ENCODE results near the gene EYA2. TPM values are rescaled to one million over a fixed set of nuclear protein-coding genes. Genes with fewer than 3 reads are reported as not detected.
A peak's percentile ranks its signal among the peaks of the same experiment; 100 is the strongest.

Gene EYA2
- total RNA-seq, 1 donor from 2014 or later: 94.1 TPM

GRCh38 chr20:46992640-46993035, 98.0 kb downstream of the EYA2 start:
- peaks cover 11% of the 10 kb centered on the region for H3K9me3 Mint-ChIP-seq (ENCODE audit: unreplicated experiment)
- H3K27me3 Mint-ChIP-seq (ENCODE audit: unreplicated experiment): peaks cover 5% of the 10 kb centered on the region
- DNase-seq: no peak
- no peak overlapping the region for H3K27ac Mint-ChIP-seq (ENCODE audit: unreplicated experiment)
- H3K36me3 Mint-ChIP-seq (ENCODE audit: unreplicated experiment): peaks cover 21% of the 10 kb centered on the region
- H3K4me1 Mint-ChIP-seq (ENCODE audit: low read depth, unreplicated experiment): peaks cover 21% of the 10 kb centered on the region
- no peak for TF ChIP-seq CTCF (IDR thresholded peaks at IDR 0.05; ENCODE audit: partially characterized antibody, unreplicated experiment)
- no peak overlapping the region for H3K4me3 Mint-ChIP-seq (ENCODE audit: unreplicated experiment)

DNA sequence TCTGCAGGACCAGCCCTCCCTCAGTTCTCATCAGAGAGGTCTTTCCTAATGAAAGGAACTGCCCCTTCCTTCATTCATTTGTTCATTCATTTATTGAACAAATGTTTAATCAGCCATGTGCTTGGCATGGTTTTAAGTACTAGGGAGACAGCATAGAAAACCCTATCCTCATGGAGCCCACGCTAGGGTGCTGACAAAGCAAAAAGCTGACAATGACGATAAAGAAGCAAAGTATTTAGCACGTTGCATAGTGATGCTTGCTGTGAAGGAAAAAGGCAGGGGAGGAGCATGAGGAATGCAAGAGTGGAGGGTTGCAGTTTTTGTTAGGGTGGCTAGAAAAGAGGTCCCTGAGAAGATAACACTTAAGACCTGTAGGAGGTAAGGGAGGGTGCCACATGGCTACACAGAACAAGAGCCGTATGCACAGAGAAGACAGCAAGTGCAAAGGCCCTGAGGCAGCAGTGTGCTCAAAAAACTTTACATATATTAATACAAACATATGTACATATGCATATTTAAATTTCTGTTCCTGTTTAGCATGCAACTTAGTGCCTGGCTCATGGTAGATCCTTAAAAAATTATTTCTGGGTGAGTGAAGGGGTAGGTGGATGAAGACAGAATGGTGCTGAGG, 98.9 kb downstream of the EYA2 start:
- Mint-ChIP-seq H3K4me3 (ENCODE audit: unreplicated experiment) (no peak overlapping the region), H3K9me3 (ENCODE audit: unreplicated experiment) (peaks cover 11% of the 10 kb centered on the region), H3K27me3 (ENCODE audit: unreplicated experiment) (peaks cover 5% of the 10 kb centered on the region), H3K4me1 (ENCODE audit: low read depth, unreplicated experiment) (peaks cover 26% of the 10 kb centered on the region), H3K27ac (ENCODE audit: unreplicated experiment) (peak overlapping the region; percentile 54), H3K36me3 (ENCODE audit: unreplicated experiment) (peaks cover 21% of the 10 kb centered on the region)
- no peak for DNase-seq
- TF ChIP-seq CTCF (IDR thresholded peaks at IDR 0.05; ENCODE audit: partially characterized antibody, unreplicated experiment): no peak

DNA sequence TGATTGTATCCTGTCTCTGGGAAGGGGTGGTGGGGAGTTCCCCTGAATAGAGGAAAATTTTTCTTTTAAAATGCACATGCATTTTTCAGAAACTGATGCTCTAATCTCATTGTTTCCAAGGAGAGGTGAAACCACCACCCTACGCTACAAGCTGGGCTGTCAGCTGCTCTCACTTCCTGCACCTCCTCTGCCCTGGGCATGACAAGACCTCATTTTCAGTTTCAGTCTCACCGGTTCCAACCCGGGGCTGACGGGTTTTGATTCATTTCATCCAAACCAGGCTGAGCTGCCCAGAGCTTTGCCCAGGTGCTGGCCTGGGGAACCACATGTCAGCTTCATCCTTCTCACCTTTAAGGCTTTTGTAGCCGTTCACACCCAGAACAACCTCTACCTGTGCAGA, 99.7 kb downstream of the EYA2 start:
- no peak overlapping the region for H3K27ac Mint-ChIP-seq (ENCODE audit: unreplicated experiment)
- no peak for TF ChIP-seq CTCF (IDR thresholded peaks at IDR 0.05; ENCODE audit: partially characterized antibody, unreplicated experiment)
- H3K27me3 Mint-ChIP-seq (ENCODE audit: unreplicated experiment): peaks cover 7% of the 10 kb centered on the region
- DNase-seq: no peak
- H3K9me3 Mint-ChIP-seq (ENCODE audit: unreplicated experiment): peaks cover 11% of the 10 kb centered on the region
- H3K4me1 Mint-ChIP-seq (ENCODE audit: low read depth, unreplicated experiment): peaks cover 29% of the 10 kb centered on the region
- H3K36me3 Mint-ChIP-seq (ENCODE audit: unreplicated experiment): peaks cover 21% of the 10 kb centered on the region
- H3K4me3 Mint-ChIP-seq (ENCODE audit: unreplicated experiment): no peak overlapping the region

DNA sequence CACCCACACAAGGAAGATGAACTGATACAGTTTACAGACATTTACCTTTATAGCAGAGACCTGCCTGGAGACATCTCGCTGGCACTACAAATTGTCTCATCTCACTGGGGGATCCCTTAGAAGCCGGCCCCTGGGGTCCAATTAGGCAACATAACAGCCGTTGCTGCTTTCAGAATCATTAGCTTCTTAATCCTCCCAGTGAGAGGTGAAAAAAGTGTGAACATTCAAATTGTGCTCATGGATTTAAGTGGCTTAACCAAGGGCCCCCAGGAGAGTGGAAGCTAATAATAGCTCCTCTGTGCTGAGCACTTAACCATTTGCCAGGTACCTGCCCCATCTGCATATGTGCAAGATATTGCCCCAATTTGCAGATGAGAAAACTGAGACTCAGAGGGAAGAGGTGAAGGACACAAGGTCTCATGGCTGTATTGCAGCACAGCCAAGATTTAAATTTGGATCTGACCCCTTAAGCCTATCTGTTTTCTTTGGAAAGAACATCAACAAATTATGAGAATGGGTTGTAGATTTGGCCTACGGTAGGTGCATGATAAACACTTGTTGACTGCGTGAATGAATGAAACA, 101.0 kb downstream of the EYA2 start:
- DNase-seq: peak; percentile 73
- Mint-ChIP-seq H3K4me3 (ENCODE audit: unreplicated experiment) (no peak overlapping the region), H3K27me3 (ENCODE audit: unreplicated experiment) (peaks cover 12% of the 10 kb centered on the region), H3K27ac (ENCODE audit: unreplicated experiment) (peak overlapping the region; percentile 33), H3K4me1 (ENCODE audit: low read depth, unreplicated experiment) (peaks cover 24% of the 10 kb centered on the region), H3K36me3 (ENCODE audit: unreplicated experiment) (peaks cover 21% of the 10 kb centered on the region), H3K9me3 (ENCODE audit: unreplicated experiment) (peaks cover 9% of the 10 kb centered on the region)
- no peak for TF ChIP-seq CTCF (IDR thresholded peaks at IDR 0.05; ENCODE audit: partially characterized antibody, unreplicated experiment)

DNA sequence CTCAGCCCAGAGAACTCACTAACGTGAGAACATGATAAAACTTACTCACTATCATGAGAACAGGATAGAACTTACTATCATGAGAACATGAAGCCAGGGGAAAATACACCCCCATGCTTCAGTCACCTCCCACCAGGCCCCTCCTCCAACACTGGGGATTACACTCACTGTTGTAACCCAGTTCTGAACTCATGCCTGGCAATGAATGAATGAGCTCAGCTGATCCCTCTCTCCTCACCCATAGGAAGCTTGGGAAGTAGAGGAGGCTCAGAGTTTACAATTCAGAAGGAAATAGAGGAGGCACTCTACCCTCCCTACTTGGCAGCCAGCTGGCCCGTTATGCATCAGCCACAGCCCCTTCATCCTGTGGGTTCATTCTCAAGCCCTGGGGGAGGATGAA, 102.5 kb downstream of the EYA2 start:
- Mint-ChIP-seq H3K4me1 (ENCODE audit: low read depth, unreplicated experiment) (peaks cover 25% of the 10 kb centered on the region), H3K9me3 (ENCODE audit: unreplicated experiment) (peaks cover 6% of the 10 kb centered on the region), H3K36me3 (ENCODE audit: unreplicated experiment) (peaks cover 16% of the 10 kb centered on the region), H3K4me3 (ENCODE audit: unreplicated experiment) (no peak overlapping the region), H3K27me3 (ENCODE audit: unreplicated experiment) (peaks cover 13% of the 10 kb centered on the region), H3K27ac (ENCODE audit: unreplicated experiment) (no peak overlapping the region)
- TF ChIP-seq CTCF (IDR thresholded peaks at IDR 0.05; ENCODE audit: partially characterized antibody, unreplicated experiment): no peak
- no peak for DNase-seq

Data from glutamatergic neuron (in vitro differentiated cells).